ENCODE results near the gene SH3GL2. TPM values are rescaled to one million over a fixed set of nuclear protein-coding genes. Genes with fewer than 3 reads are reported as not detected.

Gene SH3GL2
- total RNA-seq, 1 donor from 2014 or later = 0.51 TPM

DNA sequence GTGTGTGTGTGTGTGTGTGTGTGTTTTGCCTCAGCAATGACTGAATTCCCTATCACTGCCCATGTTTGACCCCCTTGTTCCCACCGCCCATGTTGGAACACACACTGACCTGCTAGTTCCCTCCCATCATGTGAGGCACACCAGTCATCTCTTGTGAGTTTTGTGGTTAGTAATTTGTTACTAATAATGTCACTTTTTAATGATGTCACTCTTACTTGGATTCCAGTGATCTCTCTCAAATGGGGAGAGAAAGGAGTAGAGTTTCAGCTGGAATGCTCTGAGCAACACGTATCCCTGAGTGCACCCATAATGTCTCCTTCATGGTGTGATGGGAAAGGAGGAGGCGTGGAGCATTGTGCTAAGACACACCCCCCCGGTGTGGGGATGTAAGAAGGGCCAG, 172.6 kb downstream of the SH3GL2 start:
- Mint-ChIP-seq H3K27me3 (ENCODE audit: low read depth) (peaks cover 11% of the 10 kb centered on the region), H3K4me3 (no peak overlapping the region), H3K27ac (no peak overlapping the region), H3K9me3 (peaks cover 19% of the 10 kb centered on the region), H3K4me1 (no peaks in the 10 kb centered on the region), H3K36me3 (no peaks in the 10 kb centered on the region)
- DNase-seq (ENCODE audit: low spot score in 2 of 2, unreplicated experiment in 2 of 2) = no peak
- TF ChIP-seq, protein P1, sequence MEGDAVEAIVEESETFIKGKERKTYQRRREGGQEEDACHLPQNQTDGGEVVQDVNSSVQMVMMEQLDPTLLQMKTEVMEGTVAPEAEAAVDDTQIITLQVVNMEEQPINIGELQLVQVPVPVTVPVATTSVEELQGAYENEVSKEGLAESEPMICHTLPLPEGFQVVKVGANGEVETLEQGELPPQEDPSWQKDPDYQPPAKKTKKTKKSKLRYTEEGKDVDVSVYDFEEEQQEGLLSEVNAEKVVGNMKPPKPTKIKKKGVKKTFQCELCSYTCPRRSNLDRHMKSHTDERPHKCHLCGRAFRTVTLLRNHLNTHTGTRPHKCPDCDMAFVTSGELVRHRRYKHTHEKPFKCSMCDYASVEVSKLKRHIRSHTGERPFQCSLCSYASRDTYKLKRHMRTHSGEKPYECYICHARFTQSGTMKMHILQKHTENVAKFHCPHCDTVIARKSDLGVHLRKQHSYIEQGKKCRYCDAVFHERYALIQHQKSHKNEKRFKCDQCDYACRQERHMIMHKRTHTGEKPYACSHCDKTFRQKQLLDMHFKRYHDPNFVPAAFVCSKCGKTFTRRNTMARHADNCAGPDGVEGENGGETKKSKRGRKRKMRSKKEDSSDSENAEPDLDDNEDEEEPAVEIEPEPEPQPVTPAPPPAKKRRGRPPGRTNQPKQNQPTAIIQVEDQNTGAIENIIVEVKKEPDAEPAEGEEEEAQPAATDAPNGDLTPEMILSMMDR (IDR thresholded peaks at IDR 0.05; ENCODE audit: unreplicated experiment) = no peak

- Mint-ChIP-seq H3K9me3 (peaks cover 19% of the 10 kb centered on the region), H3K27me3 (ENCODE audit: low read depth) (peaks cover 11% of the 10 kb centered on the region), H3K4me3 (no peak overlapping the region), H3K27ac (no peak overlapping the region), H3K4me1 (no peaks in the 10 kb centered on the region), H3K36me3 (no peaks in the 10 kb centered on the region)
- DNase-seq (ENCODE audit: low spot score in 2 of 2, unreplicated experiment in 2 of 2) = no peak
- TF ChIP-seq, protein P1 (IDR thresholded peaks at IDR 0.05; ENCODE audit: unreplicated experiment) = no peak
Measured at GRCh38 chr9:17752021-17752420, 173.2 kb downstream of the SH3GL2 start.

DNA sequence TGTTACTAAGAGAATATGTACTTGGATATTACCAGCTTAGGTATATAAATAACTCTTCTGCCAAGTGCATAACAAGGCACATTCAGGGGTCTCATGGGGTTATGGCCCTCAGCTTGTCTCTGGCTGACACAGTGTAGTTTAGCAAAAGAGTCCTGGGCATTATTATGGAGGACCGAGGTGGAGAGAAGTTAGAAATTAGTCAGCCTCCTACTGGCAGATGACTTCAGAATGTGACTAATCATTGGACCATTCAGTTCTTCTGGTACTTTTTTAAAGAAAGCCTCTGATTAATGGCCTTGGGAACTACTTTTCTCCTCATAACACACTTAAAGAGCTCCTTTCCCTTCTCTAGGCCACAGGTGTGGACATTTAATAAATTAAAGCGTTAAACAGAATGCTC, 178.9 kb downstream of the SH3GL2 start:
- Mint-ChIP-seq H3K36me3 (no peaks in the 10 kb centered on the region), H3K9me3 (peaks cover 18% of the 10 kb centered on the region), H3K4me1 (no peaks in the 10 kb centered on the region), H3K27ac (no peak overlapping the region), H3K27me3 (ENCODE audit: low read depth) (peaks cover 15% of the 10 kb centered on the region), H3K4me3 (no peak overlapping the region)
- no peak for DNase-seq (ENCODE audit: low spot score in 2 of 2, unreplicated experiment in 2 of 2)
- TF ChIP-seq, protein P1 (IDR thresholded peaks at IDR 0.05; ENCODE audit: unreplicated experiment) = no peak

DNA sequence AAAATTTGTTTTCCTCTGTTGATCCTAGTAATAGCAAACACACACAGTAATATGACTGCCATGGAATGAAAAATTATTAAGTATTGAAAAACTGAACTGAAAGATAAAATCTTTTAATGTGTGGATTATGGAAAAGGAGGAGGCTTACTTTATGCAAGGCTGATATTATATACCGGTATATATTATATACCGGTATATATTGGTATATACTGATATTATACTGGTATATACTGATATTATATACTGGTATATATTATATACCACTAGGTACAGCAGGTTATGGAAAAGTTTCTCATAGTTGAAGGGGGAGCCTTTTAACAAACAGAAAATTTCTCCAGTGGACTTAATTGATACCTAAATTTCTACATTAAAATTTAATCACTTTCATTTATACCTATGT, 181.4 kb downstream of the SH3GL2 start:
- H3K4me1 Mint-ChIP-seq = no peaks in the 10 kb centered on the region

GRCh38 chr9:17761984-17762676, 183.3 kb downstream of the SH3GL2 start:
- H3K9me3 Mint-ChIP-seq = no peaks in the 10 kb centered on the region
- H3K36me3 Mint-ChIP-seq = no peaks in the 10 kb centered on the region
- TF ChIP-seq, protein P1 (IDR thresholded peaks at IDR 0.05; ENCODE audit: unreplicated experiment) = no peak
- H3K27me3 Mint-ChIP-seq (ENCODE audit: low read depth) = peaks cover 15% of the 10 kb centered on the region
- peaks cover 6% of the 10 kb centered on the region for H3K4me1 Mint-ChIP-seq
- no peak overlapping the region for H3K27ac Mint-ChIP-seq
- H3K4me3 Mint-ChIP-seq = no peak overlapping the region
- DNase-seq (ENCODE audit: low spot score in 2 of 2, unreplicated experiment in 2 of 2) = no peak

More for the DNA sequence above, 181.4 kb downstream of the SH3GL2 start:
- no peak overlapping the region for H3K27ac Mint-ChIP-seq
- DNase-seq (ENCODE audit: low spot score in 2 of 2, unreplicated experiment in 2 of 2) = no peak
- H3K4me3 Mint-ChIP-seq = no peak overlapping the region
- TF ChIP-seq, protein P1 (IDR thresholded peaks at IDR 0.05; ENCODE audit: unreplicated experiment) = no peak
- no peaks in the 10 kb centered on the region for H3K36me3 Mint-ChIP-seq
- peaks cover 15% of the 10 kb centered on the region for H3K27me3 Mint-ChIP-seq (ENCODE audit: low read depth)
- H3K9me3 Mint-ChIP-seq = no peaks in the 10 kb centered on the region

Measured in mesothelial cell of epicardium (in vitro differentiated cells).